HuH-7.5 (cell line): Measurements from ENCODE around the gene HOXD3.
A peak's percentile ranks its signal among the peaks of the same experiment; 100 is the strongest.

Experiments used
- DNase-seq: peaks from one replicate; pipeline ENCODE4 v3.0.0; 2011; ENCODE audit warnings: low spot score

HOXD3 gene

DNA sequence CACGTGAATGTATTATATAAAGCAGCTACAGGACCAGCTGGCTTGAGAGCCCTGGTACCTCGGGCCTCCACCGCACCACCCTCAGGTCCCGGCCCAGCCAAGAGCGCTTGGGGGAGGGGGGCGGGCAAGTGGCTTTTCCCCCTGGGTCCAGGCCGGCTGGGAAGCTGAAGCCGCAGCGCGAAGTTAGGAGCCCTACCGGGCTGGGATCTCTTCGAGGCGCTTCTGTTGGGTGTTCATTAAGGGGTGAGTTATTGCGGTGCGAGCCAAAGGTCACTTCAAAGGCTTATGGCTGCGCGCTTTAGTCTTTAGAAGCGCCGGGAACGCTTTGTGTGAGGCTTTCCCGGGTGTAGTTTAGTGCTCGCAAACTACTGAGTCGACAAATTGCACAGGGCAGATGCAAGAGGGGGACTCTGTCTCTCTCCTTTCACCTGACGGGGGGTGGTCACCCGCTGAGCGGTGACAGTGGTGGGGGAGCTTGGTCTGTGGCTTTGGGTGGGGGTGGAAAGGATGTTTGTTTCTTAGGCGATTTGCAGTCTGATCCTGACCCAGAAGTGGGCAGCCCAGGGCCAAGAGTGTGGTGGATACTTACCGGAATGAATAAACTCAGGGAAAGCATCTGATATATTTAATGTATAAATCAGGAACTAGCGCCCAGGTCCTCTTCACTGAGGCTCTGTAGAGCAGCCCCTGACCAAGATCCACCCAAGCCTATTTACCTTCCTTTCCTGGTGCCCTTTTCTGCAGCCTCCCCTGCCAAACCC, 6.0 kb downstream of the HOXD3 start:
- no peak for DNase-seq

GRCh38 chr2:176163672-176164056, 6.6 kb downstream of the HOXD3 start:
- DNase-seq = no peak

DNA sequence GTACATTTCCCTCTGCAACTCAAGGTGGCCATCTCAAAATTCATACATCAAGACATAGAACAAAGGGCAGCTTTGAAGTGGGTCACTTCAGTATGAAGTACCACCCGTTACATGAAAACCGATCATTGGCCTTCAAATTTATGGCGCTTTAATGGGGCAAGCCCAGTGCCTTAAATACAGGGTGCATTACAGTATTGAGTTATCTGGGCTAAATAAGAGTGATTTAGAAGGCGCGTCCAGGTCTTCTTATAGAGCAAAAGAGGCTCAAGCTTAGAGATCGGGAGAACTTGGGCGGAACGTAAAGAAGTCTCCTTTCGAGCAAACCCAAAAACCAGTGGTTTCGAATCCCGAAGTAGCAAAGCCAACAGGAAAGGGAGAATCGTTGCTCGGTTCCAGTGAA, 7.1 kb downstream of the HOXD3 start:
- DNase-seq = no peak

- no peak for DNase-seq
These were observed 7.7 kb downstream of the HOXD3 start for GRCh38 chr2:176164611-176165369.

GRCh38 chr2:176165370-176166050, 8.4 kb downstream of the HOXD3 start:
- DNase-seq = no peak

DNA sequence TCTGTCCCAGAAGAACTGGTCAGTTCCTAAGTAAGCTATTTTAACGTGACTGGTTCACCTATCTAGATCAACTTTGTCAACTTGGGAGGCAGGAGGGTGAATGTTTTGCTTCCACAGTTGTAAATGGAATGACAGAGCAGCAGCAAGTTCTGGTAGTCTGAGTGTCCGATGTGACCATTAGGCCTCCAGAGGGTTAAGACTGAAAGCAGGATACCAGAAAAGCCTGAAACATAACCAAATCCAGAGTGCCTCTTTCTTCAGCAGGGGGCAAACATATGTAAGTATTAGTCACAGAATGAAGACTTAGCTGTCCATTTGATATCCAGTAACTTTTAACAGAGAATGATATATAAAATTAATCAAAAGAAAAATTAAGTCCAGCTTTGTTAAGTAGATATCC, 9.2 kb downstream of the HOXD3 start:
- no peak for DNase-seq

DNA sequence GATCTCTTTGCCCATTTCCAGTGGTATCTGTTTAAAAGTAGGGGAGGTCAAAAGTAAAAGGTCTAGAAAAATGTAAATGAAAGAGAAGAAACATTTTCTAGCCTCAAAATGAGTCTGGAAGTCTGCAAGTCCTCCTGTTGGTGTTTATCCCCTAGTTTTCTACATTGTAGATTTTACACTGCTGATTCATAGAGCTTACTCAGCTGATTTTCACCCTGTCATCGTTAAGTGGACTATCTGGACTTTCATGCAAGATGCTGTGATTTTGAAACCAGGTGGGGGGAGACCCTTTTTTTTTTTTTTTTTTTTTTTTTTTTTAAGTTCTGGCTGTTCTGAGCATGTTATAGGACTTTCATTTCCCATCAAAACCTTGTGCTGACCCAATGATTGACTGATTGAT, 10.3 kb downstream of the HOXD3 start:
- no peak for DNase-seq

DNA sequence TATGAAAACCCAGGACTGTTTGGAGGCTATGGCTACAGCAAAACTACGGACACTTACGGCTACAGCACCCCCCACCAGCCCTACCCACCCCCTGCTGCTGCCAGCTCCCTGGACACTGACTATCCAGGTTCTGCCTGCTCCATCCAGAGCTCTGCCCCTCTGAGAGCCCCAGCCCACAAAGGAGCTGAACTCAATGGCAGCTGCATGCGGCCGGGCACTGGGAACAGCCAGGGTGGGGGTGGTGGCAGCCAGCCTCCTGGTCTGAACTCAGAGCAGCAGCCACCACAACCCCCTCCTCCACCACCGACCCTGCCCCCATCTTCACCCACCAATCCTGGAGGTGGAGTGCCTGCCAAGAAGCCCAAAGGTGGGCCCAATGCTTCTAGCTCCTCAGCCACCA, 12.1 kb downstream of the HOXD3 start:
- DNase-seq = no peak

GRCh38 chr2:176169711-176170110, 12.6 kb downstream of the HOXD3 start:
- DNase-seq = no peak

DNA sequence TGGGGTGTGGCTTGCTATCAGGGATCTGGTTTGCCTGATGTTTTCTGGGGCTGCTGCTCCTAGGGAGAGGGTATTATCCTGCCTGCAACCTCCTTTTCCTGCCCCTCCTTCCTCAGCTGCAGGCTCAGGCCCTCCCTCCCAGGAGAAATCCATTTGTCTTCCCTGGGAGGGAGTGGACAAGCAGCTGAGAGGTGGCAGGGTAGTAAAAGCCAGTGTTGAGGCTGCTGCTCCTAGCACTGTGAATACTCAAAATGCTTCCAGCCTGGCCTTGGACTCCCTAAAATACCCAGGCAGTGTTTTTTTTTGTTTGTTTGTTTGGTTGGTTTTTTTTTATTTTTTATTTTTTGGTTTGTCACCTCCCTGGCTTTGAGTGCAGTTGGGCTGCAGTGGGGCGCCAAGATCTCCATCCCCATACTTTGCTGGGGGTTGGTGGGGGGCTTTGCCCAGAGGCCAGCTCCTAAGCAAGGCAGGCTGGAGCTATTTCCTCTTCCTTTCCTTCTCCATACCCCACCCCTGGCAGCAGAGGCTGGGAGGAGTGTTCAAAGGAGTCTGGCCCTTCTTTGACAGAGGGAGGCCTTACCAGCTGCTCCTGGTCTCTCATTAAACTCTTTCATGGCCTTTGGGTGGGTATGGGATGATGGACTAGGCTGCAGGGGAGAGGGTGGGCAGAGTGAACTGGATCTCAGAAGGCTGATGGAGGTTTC, 13.6 kb downstream of the HOXD3 start:
- DNase-seq = no peak

DNA sequence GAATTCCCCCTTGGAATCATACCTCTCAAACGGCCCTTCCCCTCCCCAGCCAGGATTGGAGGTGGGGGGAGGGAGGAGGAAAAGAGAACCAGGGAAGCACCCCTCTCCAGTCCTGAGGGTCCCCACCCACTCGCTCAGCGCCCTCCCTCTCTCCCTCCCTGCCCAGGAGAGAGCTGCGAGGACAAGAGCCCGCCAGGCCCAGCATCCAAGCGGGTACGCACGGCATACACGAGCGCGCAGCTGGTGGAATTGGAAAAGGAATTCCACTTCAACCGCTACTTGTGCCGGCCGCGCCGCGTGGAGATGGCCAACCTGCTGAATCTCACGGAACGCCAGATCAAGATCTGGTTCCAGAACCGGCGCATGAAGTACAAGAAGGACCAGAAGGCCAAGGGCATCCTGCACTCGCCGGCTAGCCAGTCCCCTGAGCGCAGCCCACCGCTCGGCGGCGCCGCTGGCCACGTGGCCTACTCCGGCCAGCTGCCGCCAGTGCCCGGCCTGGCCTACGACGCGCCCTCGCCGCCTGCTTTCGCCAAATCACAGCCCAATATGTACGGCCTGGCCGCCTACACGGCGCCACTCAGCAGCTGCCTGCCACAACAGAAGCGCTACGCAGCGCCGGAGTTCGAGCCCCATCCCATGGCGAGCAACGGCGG, 14.4 kb downstream of the HOXD3 start:
- DNase-seq = no peak

DNA sequence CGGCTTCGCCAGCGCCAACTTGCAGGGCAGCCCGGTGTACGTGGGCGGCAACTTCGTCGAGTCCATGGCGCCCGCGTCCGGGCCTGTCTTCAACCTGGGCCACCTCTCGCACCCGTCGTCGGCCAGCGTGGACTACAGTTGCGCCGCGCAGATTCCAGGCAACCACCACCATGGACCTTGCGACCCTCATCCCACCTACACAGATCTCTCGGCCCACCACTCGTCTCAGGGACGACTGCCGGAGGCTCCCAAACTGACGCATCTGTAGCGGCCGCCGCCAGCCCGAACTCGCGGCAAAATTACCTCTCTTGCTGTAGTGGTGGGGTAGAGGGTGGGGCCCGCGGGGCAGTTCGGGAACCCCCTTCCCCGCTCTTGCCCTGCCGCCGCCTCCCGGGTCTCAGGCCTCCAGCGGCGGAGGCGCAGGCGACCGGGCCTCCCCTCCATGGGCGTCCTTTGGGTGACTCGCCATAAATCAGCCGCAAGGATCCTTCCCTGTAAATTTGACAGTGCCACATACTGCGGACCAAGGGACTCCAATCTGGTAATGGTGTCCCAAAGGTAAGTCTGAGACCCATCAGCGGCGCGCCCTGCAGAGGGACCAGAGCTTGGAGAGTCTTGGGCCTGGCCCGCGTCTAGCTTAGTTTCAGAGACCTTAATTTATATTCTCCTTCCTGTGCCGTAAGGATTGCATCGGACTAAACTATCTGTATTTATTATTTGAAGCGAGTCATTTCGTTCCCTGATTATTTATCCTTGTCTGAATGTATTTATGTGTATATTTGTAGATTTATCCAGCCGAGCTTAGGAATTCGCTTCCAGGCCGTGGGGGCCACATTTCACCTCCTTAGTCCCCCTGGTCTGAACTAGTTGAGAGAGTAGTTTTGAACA, 15.1 kb downstream of the HOXD3 start:
- no peak for DNase-seq

DNA sequence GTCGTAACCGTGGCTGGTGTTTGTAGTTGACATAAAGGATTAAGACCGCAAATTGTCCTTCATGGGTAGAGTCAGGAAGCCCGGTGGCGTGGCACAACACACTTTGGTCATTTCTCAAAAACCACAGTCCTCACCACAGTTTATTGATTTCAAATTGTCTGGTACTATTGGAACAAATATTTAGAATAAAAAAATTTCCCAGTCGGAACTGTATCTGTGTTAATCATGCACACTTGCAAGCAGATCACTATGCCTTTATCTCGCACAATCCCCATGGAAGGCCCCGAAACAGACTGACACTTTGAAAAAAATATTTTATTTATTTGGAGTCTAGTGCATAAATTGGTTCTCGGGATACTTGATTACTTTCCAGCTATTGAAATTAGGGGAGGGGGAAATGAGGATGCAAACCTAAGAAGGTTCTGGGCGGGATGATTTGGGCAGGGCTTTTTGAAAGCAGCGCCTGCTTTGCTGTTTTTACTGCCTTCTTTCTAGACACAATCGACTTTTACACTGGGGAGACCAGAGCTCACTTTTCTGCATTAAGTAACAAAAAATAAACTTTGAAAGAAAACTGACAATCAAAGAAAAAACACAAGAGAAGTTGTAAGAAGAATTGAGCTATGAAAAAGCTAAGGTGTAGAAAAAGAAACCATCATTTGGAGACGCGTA, 15.9 kb downstream of the HOXD3 start:
- no peak for DNase-seq

- no peak for DNase-seq
These were observed 16.7 kb downstream of the HOXD3 start for GRCh38 chr2:176173567-176174381.

GRCh38 chr2:176174382-176174823, 17.3 kb downstream of the HOXD3 start:
- peak; percentile 68 for DNase-seq

DNA sequence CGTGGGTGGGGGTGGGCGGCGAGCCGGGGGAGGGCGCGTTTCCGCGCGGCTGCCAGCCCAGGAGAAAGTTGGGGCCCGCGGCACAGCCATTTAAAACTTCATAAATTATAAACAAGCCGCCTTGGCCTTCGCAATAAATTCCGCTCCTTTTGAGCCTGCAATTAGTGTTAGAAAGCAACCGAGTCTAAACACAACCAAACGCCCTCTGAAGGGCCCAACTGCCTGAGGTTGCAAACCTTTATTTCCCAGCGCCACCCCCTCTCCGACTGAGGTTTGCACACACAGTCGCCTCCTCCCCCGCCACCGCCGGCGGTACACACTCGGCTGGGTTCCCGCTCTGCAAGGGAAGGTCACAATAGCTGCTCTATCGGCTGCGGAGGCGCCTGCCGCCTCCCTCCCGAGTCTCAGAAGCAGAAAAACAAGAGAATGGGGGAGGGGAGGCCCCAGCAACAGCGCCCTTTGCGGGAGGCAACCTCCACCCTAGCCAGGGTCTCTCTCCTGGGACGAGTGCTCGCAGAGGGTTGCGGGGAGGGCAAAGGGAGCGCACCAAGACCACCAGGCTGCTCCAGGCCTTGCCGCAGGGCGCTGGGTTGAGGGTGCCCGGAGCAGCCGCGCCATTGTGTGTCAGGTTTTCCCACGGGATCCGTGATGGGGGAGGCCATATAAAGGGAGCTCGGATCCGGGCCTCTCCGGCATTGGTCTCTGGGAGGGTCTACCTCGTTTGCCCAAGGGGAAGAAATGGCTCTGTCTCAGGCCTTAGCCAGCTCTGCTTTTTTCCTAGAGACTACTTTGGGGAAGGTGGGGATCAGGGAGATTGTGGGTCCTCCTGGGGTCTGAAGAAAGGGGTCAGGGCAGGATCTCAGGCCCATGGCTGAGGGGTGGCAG, 18.0 kb downstream of the HOXD3 start:
- no peak for DNase-seq

- no peak for DNase-seq
These were observed 18.9 kb downstream of the HOXD3 start for GRCh38 chr2:176175709-176176607.
